K562 (cell line): ENCODE results near the gene BPIFB6. TPM values are rescaled to one million over a fixed set of nuclear protein-coding genes. Genes with fewer than 3 reads are reported as not detected.

Source experiments
- ATAC-seq: fragments of 200-7000 bp; cut with Tn5 transposase; 3 replicates; pipeline ENCODE4 v1.9.1; 2020; ENCODE audit warnings: moderate library complexity
- BruUV-seq: library from RNA; stranded (reverse); fragments of 400-500 nt; replicated peaks from 2 replicates; lab custom pipeline; 2021; lab: Mats Ljungman, UMichigan
- CTCF ChIA-PET: fragments of 300-600 bp; formaldehyde crosslinking; extraction: SDS; loops from one replicate; lab custom pipeline; 2021; ENCODE audit warnings: low intra/inter-chr PET ratio; lab: Yijun Ruan, JAX
- POLR2A ChIA-PET: fragments of 300-600, 350-650 bp; sonication (Branson Sonifier 250); formaldehyde crosslinking; extraction: SDS; loops from one replicate; lab custom pipeline; 2021; ENCODE audit warnings: antibody characterized with exemption, inconsistent platforms; lab: Yijun Ruan, JAX
- DNase-seq, 4 experiments: peaks; one replicate each; pipeline versions ENCODE4 v3.0.0 to v3.0.0-alpha.2; 2011 to 2018; ENCODE audit warnings: low spot score in 3 of 4, mixed read lengths in 3 of 4; ENCODE audit errors: extremely low read depth in 1 of 4
- FAIRE-seq: peaks from 2 replicates; lab custom pipeline; 2011; peaks lifted over from hg19 to GRCh38; lab: Jason Lieb, UNC
- H2AFZ ChIP-seq: 2 replicates; pipeline ENCODE4 v1.6.0; 2011; ENCODE audit warnings: low read depth, low read length, control low read depth, inconsistent platforms
- H3K27ac ChIP-seq: fragments of 200-600 bp; 3 replicates; pipeline ENCODE4 v1.8.0; 2011; ENCODE audit warnings: low read depth, mild to moderate bottlenecking, control low read depth, inconsistent platforms, low read length, moderate library complexity, mixed read lengths; ENCODE audit errors: extremely low read depth
- H3K27me3 ChIP-seq, 2 experiments: fragments of 300-600 bp in 1 of 2; 2 replicates in 1 of 2; 3 replicates in 1 of 2; pipeline versions ENCODE4 v1.6.0 to v1.8.0; 2011; ENCODE audit warnings: inconsistent platforms in 2 of 2, low read length in 2 of 2, mild to moderate bottlenecking in 1 of 2, mixed read lengths in 1 of 2, moderate library complexity in 1 of 2; ENCODE audit not compliant: control insufficient read depth in 2 of 2, insufficient read depth in 2 of 2
- H3K36me3 ChIP-seq: fragments of 300-600 bp; 3 replicates; pipeline ENCODE4 v1.8.0; 2011; ENCODE audit warnings: mild to moderate bottlenecking, low read length, inconsistent platforms; ENCODE audit not compliant: control insufficient read depth, insufficient read depth
- H3K4me1 ChIP-seq, 2 experiments: fragments of 200-600 bp in 1 of 2; replicated peaks in 1 of 2; 2 replicates in 1 of 2; 3 replicates in 1 of 2; pipeline versions ENCODE4 v1.5.1 to v1.8.0; 2011; ENCODE audit warnings: inconsistent platforms in 2 of 2, low read length in 2 of 2, mild to moderate bottlenecking in 1 of 2, mixed read lengths in 1 of 2, moderate library complexity in 1 of 2; ENCODE audit not compliant: control insufficient read depth in 2 of 2, insufficient read depth in 2 of 2
- H3K4me2 ChIP-seq: 2 replicates; pipeline ENCODE4 v1.6.1; 2011; ENCODE audit warnings: low read length, control low read depth, inconsistent platforms, mixed read lengths; ENCODE audit not compliant: insufficient read depth
- H3K4me3 ChIP-seq: fragments of 200-600 bp; sonication (generic), shearing (Covaris generic); 2 replicates; pipeline ENCODE4 v1.5.1; 2016; ENCODE audit warnings: control low read depth, inconsistent platforms
- H3K79me2 ChIP-seq: fragments of 200-600 bp; 3 replicates; pipeline ENCODE4 v1.8.0; 2011; ENCODE audit warnings: low read length, inconsistent platforms; ENCODE audit not compliant: control insufficient read depth, insufficient read depth
- H3K9ac ChIP-seq, 2 experiments: 2 replicates each; pipeline versions ENCODE4 v1.6.0 to v1.6.1; 2011; ENCODE audit warnings: low read depth in 2 of 2, low read length in 2 of 2, control low read depth in 1 of 2, inconsistent platforms in 1 of 2, mild to moderate bottlenecking in 1 of 2, mixed read lengths in 1 of 2; ENCODE audit not compliant: insufficient read depth in 1 of 2
- H3K9me1 ChIP-seq: one replicate; pipeline ENCODE4 v1.6.0; 2011; ENCODE audit warnings: inconsistent platforms, mild to moderate bottlenecking, low read length, moderate library complexity; ENCODE audit not compliant: control insufficient read depth, insufficient read depth
- H3K9me3 ChIP-seq: replicated peaks from 2 replicates; pipeline ENCODE4 v1.5.1; 2011; ENCODE audit warnings: low read depth, low read length, inconsistent platforms; ENCODE audit not compliant: control insufficient read depth, insufficient read depth
- H4K20me1 ChIP-seq: replicated peaks from 2 replicates; pipeline ENCODE4 v1.6.1; 2011; ENCODE audit warnings: low read length, inconsistent platforms, mixed read lengths; ENCODE audit not compliant: control insufficient read depth, insufficient read depth
- CAMTA2 ChIP-seq: fragments of 250-450 bp; sonication (Bioruptor Pico); conservative IDR thresholded peaks from 2 replicates; pipeline ENCODE4 v1.5.1; 2022
- EP300 ChIP-seq: IDR thresholded peaks from 2 replicates; pipeline ENCODE4 v1.6.1; 2012; ENCODE audit warnings: low read length, improper control_type of control experiment
- FOXM1 ChIP-seq, 2 experiments: fragments of 450-650 bp in 1 of 2; sonication (generic) in 1 of 2; formaldehyde crosslinking in 1 of 2; IDR thresholded peaks; 2 replicates each; pipeline versions ENCODE4 v1.6.1 to v1.9.0; 2017 to 2022; ENCODE audit warnings: low read depth in 2 of 2, mild to moderate bottlenecking in 2 of 2, missing genetic modification reagents in 1 of 2, moderate library complexity in 1 of 2
- GATA2 ChIP-seq: sonication (generic); formaldehyde crosslinking; IDR thresholded peaks from 2 replicates; pipeline ENCODE4 v1.4.0; 2020; ENCODE audit warnings: mild to moderate bottlenecking, missing genetic modification reagents
- RAD21 ChIP-seq, 2 experiments: fragments of 250-450 bp in 1 of 2; fragments of 450-650 bp in 1 of 2; sonication (Bioruptor Pico) in 1 of 2; formaldehyde crosslinking in 1 of 2; IDR thresholded peaks in 1 of 2; conservative IDR thresholded peaks in 1 of 2; 2 replicates each; pipeline versions ENCODE4 v1.4.0 to v1.8.0; 2020 to 2022; ENCODE audit warnings: mild to moderate bottlenecking in 2 of 2, moderate library complexity in 1 of 2
- SIN3B ChIP-seq: fragments of 450-650 bp; IDR thresholded peaks from 2 replicates; pipeline ENCODE4 v1.6.1; 2017; ENCODE audit warnings: low read depth, mild to moderate bottlenecking, moderate library complexity
- ZBTB1 ChIP-seq: sonication (generic); formaldehyde crosslinking; IDR thresholded peaks from 2 replicates; pipeline ENCODE4 v1.8.1; 2023; ENCODE audit warnings: missing genetic modification reagents, low read depth, mild to moderate bottlenecking, borderline replicate concordance
- ZNF133 ChIP-seq: fragments of 250-450 bp; sonication (Bioruptor Pico); IDR thresholded peaks from 2 replicates; pipeline ENCODE4 v1.4.0; 2020; ENCODE audit warnings: mild to moderate bottlenecking
- ZNF668 ChIP-seq: fragments of 250-450 bp; sonication (Bioruptor Pico); IDR thresholded peaks from 2 replicates; pipeline ENCODE4 v1.8.0; 2022; ENCODE audit warnings: mild to moderate bottlenecking, inconsistent platforms
- ZNF75A ChIP-seq: fragments of 450-650 bp; formaldehyde crosslinking; IDR thresholded peaks from 2 replicates; pipeline ENCODE4 v1.4.0; 2020; ENCODE audit warnings: mild to moderate bottlenecking
- WGBS: fragments of 100-300 bp; shearing (Covaris generic); methylation state at CpG from one replicate; pipeline ENCODE4 v1.1.6; 2016; ENCODE audit warnings: low coverage, mixed read lengths; ENCODE audit not compliant: insufficient coverage; ENCODE audit errors: missing lambda C conversion rate; 5-methylcytosine and 5-hydroxymethylcytosine counted together
- in situ Hi-C: fragments of 300-500 bp; cut with MboI; formaldehyde crosslinking; loops from 4 replicates; pipeline ENCODE4 v1.15.0; 2018; ENCODE audit warnings: inconsistent platforms, mixed read lengths
- intact Hi-C: fragments of 100-400 bp; cut with micrococcal nuclease; formaldehyde crosslinking; loops from 2 replicates; pipeline ENCODE4 v1.14.2; 2022
- polyA plus RNA-seq, 8 experiments: library from polyadenylated mRNA; depleted of rRNA in 4 of 8; stranded (reverse) in 5 of 8; unstranded in 3 of 8; fragments of >200 nt; fragmentation: Nextera tagmentation in 2 of 8; fragmentation: Illumina TruSeq in 1 of 8; extraction: Ambion mirVana in 2 of 8; extraction: Trizol in 1 of 8; gene quantifications; 2 replicates each; pipeline versions ENCODE4 v1.2.1 to v1.2.3, GENCODE V29; 2011 to 2014; ENCODE audit warnings: inconsistent platforms in 1 of 8, missing spikeins in 1 of 8
- total RNA-seq, 7 experiments: library from RNA; depleted of rRNA in 6 of 7; stranded (reverse); fragments of >200 nt in 6 of 7; fragmentation: Illumina TruSeq in 2 of 7; extraction: Trizol in 2 of 7; gene quantifications; 2 replicates each; pipeline versions ENCODE4 v1.2.1 to v1.2.3, GENCODE V29; 2011 to 2021; ENCODE audit warnings: low replicate concordance in 1 of 7
- TF ChIP-seq, protein P1 (sequence below): fragments of 450-650 bp; IDR thresholded peaks from 2 replicates; pipeline ENCODE4 v1.6.1; 2014; ENCODE audit warnings: low read depth, mild to moderate bottlenecking, moderate library complexity, borderline replicate concordance
- TF ChIP-seq, protein P2 (sequence below): fragments of 450-650 bp; IDR thresholded peaks from 2 replicates; pipeline ENCODE4 v1.7.0; 2016; ENCODE audit warnings: borderline replicate concordance

Gene BPIFB6
- total and polyA plus RNA-seq, 9 of the 15 experiments (the other 6 are each of a cell fraction or from before 2014, with no cell fraction given): not detected

DNA sequence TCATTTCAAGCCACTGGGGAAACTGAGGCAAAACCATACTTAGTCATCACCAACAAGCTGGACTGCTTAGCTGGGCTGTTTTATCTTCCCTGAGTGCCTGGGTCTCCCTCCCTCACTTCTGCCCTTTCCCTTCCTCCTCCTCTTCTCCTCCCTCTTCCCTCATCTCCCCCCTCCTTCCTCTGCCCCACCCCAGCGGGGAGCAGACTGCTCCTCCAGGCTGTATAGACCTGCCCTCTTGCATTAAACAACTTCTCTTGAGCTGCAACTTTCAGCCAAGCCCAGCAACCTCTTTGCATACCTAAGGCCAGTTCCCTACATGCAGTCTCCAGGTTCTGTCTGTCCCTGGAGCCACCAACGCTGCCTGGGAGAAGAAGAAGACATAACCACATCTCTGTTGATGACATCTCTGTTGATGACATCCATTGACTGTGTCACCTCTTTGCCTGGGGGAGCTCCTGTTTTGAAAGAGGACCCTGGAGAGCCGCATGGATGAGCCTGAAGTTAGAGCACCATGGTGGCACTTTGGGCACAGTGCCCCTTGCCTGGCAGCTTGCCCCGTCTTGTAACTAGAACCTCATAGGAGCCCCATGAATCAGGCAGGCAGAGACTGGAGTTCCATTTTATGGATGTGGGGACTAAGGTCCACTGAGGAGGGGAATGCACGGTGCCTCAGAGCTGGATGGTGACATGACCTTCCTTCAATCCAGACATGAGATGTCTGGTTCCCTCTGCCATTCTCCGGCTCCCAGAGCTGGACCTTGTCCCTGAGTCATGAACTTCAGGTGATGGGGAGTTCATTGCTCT is 7.8 kb upstream of the BPIFB6 start:
- 0% methylated on average over 5 of the region's 6 CpGs for WGBS
- no peaks in the 10 kb centered on the region; the same call in 1 of the 2 replicates for H4K20me1 ChIP-seq
- no peak overlapping the region for H3K27ac ChIP-seq
- H3K4me2 ChIP-seq: no peak overlapping the region
- in situ Hi-C loops: no loop called here
- ATAC-seq: no peak
- H3K9ac ChIP-seq: no peak overlapping the region
- no TSS peak for BruUV-seq
- no peaks in the 10 kb centered on the region for H3K9me3 ChIP-seq
- intact Hi-C loops: no loop called here
- no peak for TF ChIP-seq FOXM1 (IDR thresholded peaks at IDR 0.05; ENCODE audit: low read depth)
- TF ChIP-seq FOXM1 (CRISPR knock-in tag; IDR thresholded peaks at IDR 0.05; ENCODE audit: low read depth): no peak
- no peak for TF ChIP-seq GATA2 (CRISPR knock-in tag)
- TF ChIP-seq ZNF668 (CRISPR knock-in tag): no peak
- no peak for TF ChIP-seq RAD21 (CRISPR knock-in tag; conservative IDR thresholded peaks at IDR 0.05 in 1 of 2, IDR thresholded peaks at IDR 0.05 in 1 of 2)
- no peak for TF ChIP-seq SIN3B
- TF ChIP-seq ZBTB1 (CRISPR knock-in tag): no peak
- TF ChIP-seq, protein P1, sequence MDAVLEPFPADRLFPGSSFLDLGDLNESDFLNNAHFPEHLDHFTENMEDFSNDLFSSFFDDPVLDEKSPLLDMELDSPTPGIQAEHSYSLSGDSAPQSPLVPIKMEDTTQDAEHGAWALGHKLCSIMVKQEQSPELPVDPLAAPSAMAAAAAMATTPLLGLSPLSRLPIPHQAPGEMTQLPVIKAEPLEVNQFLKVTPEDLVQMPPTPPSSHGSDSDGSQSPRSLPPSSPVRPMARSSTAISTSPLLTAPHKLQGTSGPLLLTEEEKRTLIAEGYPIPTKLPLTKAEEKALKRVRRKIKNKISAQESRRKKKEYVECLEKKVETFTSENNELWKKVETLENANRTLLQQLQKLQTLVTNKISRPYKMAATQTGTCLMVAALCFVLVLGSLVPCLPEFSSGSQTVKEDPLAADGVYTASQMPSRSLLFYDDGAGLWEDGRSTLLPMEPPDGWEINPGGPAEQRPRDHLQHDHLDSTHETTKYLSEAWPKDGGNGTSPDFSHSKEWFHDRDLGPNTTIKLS: no peak
- TF ChIP-seq ZNF75A (CRISPR knock-in tag): no peak
- TF ChIP-seq CAMTA2 (CRISPR knock-in tag): no peak
- TF ChIP-seq, protein P2, sequence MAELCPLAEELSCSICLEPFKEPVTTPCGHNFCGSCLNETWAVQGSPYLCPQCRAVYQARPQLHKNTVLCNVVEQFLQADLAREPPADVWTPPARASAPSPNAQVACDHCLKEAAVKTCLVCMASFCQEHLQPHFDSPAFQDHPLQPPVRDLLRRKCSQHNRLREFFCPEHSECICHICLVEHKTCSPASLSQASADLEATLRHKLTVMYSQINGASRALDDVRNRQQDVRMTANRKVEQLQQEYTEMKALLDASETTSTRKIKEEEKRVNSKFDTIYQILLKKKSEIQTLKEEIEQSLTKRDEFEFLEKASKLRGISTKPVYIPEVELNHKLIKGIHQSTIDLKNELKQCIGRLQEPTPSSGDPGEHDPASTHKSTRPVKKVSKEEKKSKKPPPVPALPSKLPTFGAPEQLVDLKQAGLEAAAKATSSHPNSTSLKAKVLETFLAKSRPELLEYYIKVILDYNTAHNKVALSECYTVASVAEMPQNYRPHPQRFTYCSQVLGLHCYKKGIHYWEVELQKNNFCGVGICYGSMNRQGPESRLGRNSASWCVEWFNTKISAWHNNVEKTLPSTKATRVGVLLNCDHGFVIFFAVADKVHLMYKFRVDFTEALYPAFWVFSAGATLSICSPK: no peak
- no peak for TF ChIP-seq ZNF133 (CRISPR knock-in tag)
- TF ChIP-seq EP300: no peak
- TF ChIP-seq, all 486 proteins: peak for 0
- Histone ChIP-seq H3K4me3 (no peak overlapping the region), H3K4me1 (0 out of 5 replicates have a peak, but pooled peaks cover 0 to 3% of the 10 kb centered on the region in 2 experiments), H3K9me1 (peaks cover 2% of the 10 kb centered on the region), H3K27me3 (peaks cover 2 to 23% of the 10 kb centered on the region in 2 experiments; a peak in 3 of 5 replicates), H3K36me3 (no peaks in the 10 kb centered on the region), H2AFZ (no peak overlapping the region), H3K79me2 (no peaks in the 10 kb centered on the region)
- POLR2A ChIA-PET: interaction anchor here (0.5 kb wide), 1 partner anchor 205 kb away, joined by 3 read pairs; no protein-coding TSS in a partner anchor
- no peak for DNase-seq
- FAIRE-seq: no peak
- CTCF ChIA-PET: no interaction called here
